NCI-H2227 treated with DMSO at 0.1 percent for 48 hours (cell line): ENCODE results near the gene GAB4.

Experiments used
- DNase-seq: peaks from one replicate; lab custom pipeline; 2025; lab: John Stamatoyannopoulos, UW

The GAB4 gene

GRCh38 chr22:16914006-16914405 is 94.0 kb downstream of the GAB4 start:
- DNase-seq, result no peak

DNA sequence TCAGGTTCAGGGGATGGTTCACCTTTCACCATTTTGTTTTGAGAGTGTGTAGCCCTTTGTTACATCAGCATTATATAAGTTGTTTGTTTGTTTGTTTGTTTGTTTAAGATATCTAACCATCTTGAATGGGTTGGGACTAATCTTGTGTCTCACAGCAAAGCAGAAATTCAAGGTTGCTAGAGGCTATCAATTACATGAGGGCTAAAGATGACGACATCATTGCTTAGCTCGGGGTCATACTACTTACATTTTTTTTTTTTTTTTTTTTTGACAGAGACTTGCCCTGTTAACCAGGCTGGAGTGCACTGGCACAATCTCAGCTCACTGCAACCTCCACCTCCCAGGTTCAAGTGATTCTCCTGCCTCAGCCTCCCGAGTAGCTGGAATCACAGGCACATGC is 95.7 kb downstream of the GAB4 start:
- DNase-seq, result no peak
